NCI-H2107 (cell line): ENCODE measurements around the gene ZNF558.

Experiments
- DNase-seq: peaks from one replicate; lab custom pipeline; 2025; lab: John Stamatoyannopoulos, UW

ZNF558 gene

DNA sequence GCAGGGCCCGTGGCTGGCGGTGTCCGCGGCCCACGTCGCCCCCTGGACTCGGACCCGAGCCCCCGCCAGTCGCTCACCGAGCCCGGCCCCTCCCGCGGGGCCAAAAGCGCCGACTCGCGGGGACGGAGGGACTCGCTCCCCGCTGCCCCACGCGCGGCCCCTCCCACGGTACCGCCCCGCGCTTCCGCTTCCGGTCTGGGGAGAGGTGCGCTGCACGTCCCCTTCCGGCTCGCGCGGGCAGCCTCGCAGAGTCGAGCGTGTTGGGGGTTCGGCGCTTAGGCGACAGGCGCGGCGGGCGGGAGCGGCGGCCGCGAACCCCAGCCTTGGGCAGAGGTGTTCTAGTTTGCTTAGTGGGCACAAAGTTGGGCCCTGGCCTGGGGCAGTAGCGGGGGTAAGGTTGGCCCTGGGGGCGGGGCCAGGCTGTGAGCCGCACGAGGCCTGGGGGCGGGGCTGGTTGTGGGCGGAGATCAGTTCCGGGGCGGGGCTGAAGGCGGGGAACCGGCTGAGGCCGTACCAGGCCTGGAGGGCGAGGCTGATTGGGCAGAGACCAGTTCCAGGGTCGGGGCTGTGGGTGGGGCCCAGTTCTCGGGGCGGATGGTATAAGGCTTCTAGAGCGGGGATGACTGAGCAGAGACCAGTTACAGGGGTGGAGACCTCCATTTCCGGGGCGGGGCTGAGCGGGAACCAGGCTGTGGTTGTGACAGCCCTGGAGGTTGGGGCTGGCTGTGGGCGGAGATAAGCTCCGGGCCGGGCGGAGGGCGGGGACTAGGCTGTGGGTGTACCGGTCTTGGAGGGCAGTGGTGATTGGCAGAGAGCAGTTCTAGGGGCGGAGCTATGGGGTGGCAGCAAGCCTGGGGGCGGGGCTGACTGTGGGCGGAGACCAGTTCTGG is at the start of gene ZNF558, which contains the start of gene MBD3L1:
ZNF558 (minus strand) TSS at position 173 of the 890 bp plus-strand sequence. CDS start 9,645 bp downstream, outside the sequence.
MBD3L1 (plus strand) TSS at position 246 of the 890 bp plus-strand sequence. CDS start 10,302 bp downstream, outside the sequence.
- DNase-seq = peak; percentile 25

- DNase-seq = no peak
Measured at GRCh38 chr19:8881512-8881911, 49.4 kb upstream of the ZNF558 start.

GRCh38 chr19:8880868-8881488 is 48.9 kb upstream of the ZNF558 start:
- no peak for DNase-seq

DNA sequence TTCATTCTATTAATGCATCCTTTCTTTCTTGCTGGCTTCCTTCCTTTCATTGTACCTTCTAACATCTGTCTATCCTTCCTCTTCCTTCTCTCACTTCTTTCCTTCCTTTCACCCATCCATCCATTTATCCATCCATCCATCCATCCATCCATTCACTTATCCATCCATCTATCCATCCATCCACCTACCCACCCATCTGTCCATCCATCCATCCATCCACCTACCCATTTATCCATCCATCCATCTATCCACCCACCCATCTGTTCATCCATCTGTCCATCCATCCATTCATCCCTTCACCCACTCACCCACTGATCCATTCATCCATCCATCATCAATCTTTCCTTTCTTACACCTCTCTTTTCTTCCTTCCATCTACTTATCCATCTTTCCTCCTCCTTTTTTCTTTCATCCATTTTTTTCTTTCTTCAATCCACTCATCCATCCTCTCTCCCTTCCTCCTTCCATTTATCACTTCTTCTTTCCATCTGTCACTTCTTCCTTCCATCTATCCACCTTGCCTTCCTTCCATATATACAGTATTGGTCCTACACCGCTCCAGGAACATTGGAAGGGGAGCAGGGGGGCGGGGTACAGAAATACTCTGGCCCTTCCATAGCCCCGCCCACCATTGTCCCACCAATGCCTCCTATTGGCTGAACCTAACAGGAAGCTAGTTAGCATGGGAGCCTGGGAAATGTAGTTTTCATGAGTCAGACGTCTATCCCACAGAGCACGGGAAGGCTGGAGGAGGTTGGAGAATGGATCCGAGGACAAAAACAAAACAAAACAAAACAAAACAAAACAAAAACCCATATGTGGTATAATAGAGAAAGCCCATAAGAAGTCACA is 46.0 kb upstream of the ZNF558 start:
- no peak for DNase-seq

DNA sequence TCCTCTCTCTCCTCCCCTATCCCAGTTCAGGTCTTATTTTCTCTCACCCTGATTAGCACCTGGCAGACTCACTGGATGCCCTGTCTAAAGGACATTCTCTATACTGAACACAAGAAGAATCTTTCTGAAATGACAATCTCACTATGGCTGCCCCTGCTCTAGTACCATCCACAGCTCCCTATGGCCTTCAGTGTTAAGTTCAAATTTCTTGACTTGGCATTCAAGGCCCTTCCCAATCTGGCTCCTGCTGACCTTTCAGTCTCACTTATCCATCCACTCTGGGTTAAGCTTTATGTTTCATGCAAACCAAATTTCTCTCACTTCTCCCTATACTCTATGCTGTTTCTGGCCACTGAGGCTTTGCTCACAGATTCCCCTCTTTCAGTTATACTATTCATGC is 34.2 kb upstream of the ZNF558 start:
- DNase-seq = no peak

GRCh38 chr19:8858260-8858659 is 26.2 kb upstream of the ZNF558 start:
- no peak for DNase-seq

DNA sequence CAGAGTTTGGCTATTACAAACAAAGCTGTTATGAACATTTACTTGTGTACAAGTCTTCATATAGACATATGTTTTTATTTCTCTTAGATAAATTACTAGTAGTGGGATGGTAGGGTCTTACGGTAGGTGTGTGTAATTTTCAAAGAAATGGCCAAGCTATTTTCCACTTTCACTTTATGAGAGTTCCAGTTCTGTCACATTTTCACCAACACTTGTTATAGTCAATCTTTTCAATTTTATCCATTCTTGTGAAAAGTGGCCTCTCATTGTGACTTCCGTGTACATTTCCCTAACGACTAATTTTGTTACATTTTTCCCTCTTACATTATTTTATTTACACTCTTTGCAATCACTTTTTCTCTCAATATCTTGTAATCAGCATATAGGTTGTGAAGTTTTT is 18.4 kb upstream of the ZNF558 start:
- no peak for DNase-seq

- no peak for DNase-seq
Measured at GRCh38 chr19:8849232-8849631, 17.1 kb upstream of the ZNF558 start.

- no peak for DNase-seq
Measured at GRCh38 chr19:8846819-8847218, 14.7 kb upstream of the ZNF558 start.

DNA sequence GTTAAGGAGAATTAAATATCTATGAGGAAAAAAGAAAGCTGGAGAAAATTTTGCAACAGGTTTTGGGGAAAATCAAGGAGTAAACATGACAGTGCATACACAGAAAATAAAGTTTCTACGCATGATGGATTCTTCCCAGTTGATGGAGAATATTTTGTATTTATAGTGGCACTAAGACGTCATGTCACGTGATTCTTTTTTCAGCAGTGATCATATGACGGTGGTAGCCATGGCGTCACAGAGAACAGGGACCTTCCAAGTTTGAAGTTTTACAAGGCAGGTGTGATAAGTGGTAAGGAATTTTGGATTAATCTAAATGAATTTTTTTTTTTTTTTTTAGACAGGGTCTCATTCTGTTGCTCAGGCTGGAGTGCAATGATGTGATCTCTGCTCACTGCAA is 8.6 kb upstream of the ZNF558 start:
- no peak for DNase-seq

GRCh38 chr19:8835877-8836276 is 3.8 kb upstream of the ZNF558 start:
- DNase-seq = no peak

DNA sequence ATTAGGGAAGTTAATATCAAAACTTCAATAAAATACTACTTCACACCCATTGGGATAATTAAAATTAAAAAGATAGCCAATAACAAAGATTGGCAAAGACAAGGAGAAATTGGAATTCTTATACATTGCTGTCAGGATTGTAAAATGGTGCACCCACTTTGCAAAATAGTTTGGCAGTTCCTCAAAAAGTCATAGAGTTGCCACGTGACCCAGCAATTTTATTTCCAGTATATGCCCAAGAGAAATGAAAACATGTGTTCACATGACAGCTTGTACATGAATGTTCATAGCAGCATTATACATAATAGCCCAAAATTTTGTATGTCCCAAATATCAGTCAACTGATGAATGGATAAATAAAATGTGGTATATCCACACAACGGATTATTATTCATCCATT is 3.3 kb upstream of the ZNF558 start:
- no peak for DNase-seq

- DNase-seq = no peak
Measured at GRCh38 chr19:8831832-8832131, 322 bp downstream of the ZNF558 start.

- no peak for DNase-seq
Measured at GRCh38 chr19:8831373-8831772, 731 bp downstream of the ZNF558 start.

GRCh38 chr19:8827277-8827676 is 4.8 kb downstream of the ZNF558 start:
- DNase-seq = no peak

- no peak for DNase-seq
Measured at GRCh38 chr19:8826371-8826770, 5.7 kb downstream of the ZNF558 start.

GRCh38 chr19:8821748-8822241 is 10.3 kb downstream of the ZNF558 start:
- no peak for DNase-seq

- DNase-seq = no peak
Measured at GRCh38 chr19:8820234-8820633, 11.9 kb downstream of the ZNF558 start.

DNA sequence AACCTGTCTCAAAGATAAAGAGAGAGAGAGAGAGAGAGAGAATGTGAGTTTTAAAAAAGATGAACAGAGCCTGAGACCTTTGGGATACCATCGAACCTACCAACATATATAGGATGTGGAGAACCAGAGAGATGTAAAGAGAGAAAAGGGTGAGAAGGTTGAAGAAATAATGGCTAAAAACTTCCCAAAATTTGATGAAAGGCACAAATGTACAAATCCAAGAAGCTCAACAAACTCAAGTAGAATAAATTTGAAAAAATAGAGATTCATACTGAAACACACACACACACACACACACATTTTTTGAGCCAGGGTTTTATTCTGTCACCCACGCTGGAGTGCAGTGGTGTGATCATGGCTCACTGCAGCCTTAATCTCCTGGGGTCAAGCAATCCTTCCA is 16.3 kb downstream of the ZNF558 start:
- no peak for DNase-seq

DNA sequence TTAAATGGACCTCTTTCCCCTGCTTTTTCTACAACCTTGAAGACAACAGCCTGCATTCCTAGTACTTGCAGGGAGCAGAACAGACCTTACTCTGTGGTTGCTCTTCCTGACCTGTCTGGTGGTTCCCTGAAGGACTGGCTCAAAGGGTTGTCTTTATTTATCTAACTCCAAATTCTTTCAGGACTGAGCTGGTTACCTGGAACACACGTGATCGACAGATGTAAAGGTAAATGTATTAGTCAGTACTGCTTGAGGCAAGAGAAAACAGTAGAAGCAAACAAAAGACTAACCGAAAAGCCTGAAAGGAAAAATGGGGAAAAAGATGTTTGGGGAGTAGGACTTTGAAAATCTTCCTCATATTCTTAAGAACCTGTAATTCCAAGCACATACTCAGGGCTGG is 17.9 kb downstream of the ZNF558 start:
- no peak for DNase-seq

- DNase-seq = no peak
Measured at GRCh38 chr19:8811315-8812172, 20.6 kb downstream of the ZNF558 start.
